GM18520 (cell line): ENCODE measurements around the gene SRPX.

Experiments used
- ATAC-seq: cut with Tn5 transposase; IDR thresholded peaks from one replicate; pipeline ENCODE4 v1.9.1; 2021; ENCODE audit not compliant: unreplicated experiment

SRPX gene

DNA sequence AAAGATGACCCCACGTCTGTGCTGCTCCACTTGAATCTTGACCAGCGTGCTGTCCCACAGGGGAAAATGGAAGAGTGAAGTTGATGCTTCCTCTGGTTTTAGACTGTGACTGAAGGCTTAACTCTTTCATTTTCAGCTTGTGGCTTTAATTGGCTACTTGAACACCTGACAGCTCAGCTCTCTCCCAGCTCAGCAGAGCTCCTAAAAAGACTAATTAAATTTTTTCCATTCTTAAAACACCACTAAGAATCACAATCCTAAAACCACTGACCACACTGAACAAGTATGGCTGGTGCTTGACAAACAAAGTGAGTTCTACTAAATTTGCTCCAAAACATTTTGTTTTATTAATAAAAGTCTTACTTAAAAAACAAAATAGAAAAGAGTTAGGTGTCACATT, 71.7 kb downstream of the SRPX start:
- ATAC-seq: no peak

- ATAC-seq: no peak
Observed at GRCh38 chrX:38142610-38143009, 78.1 kb downstream of the SRPX start.

GRCh38 chrX:38138900-38139299, 81.8 kb downstream of the SRPX start:
- no peak for ATAC-seq

- ATAC-seq: no peak
Observed at GRCh38 chrX:38138157-38138891, 82.3 kb downstream of the SRPX start.

DNA sequence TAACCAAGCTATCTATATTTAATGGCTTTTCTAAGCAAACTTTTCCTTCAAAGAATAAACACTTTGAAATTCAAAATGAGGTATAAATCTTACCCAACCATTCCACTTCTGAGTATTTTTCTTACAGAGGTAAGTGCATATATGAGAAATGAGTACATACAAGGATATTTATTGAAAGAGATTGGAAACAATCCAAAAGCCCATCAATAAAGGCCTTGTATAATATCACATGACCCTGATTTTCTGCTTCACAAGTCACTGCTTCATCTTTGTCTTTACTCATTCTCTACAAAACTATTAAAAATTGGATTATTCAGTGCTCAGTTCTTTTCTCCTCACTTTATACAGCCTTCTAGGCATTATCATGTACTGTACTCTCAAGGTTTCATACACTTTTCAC, 91.3 kb downstream of the SRPX start:
- no peak for ATAC-seq

DNA sequence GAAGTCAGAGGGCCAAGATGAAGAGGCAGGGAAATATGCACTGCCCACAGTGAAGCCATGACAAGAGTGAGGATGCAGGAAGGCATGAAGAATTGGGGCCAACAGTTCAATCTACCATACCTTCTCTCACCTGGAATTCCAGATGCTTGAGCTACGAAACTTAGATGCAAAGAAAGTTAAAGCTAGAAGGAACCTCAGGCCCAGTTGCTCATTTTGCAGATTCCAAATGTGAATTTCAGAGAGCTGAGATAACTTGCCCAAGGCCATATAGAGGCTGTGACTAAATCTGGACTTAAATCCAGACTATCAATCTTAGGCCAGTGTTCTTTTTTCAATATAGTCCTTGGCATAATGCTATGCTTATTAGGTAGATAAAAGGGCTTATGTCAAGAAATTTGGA, 92.7 kb downstream of the SRPX start:
- no peak for ATAC-seq

GRCh38 chrX:38126179-38126578, 94.5 kb downstream of the SRPX start:
- no peak for ATAC-seq

- no peak for ATAC-seq
Observed at GRCh38 chrX:38124000-38124399, 96.7 kb downstream of the SRPX start.

GRCh38 chrX:38117485-38117884, 103.2 kb downstream of the SRPX start:
- peak; percentile 78 for ATAC-seq

- no peak for ATAC-seq
Observed at GRCh38 chrX:38116706-38117105, 104.0 kb downstream of the SRPX start.

DNA sequence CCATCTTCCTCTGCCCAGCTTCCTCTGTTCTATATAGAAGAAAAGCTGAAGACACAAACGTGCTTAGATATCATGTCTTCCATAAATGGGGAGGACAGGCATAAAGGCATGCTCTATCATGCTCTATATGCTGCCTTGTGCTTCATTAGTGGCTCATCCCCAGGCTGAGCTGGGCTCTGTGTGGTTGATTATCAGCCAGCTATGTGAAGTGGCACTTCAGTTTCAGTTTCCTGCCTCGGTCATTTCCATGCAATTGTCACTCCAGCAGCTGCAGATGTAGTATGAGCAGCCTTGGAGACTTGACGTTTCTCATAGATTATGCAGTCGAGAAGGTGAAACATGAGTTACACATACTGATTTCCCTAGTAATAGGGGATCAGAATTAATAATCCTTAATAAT, 108.1 kb downstream of the SRPX start:
- ATAC-seq: peak; percentile 60

- ATAC-seq: no peak
Observed at GRCh38 chrX:38111196-38111595, 109.5 kb downstream of the SRPX start.

GRCh38 chrX:38110231-38110630, 110.4 kb downstream of the SRPX start:
- no peak for ATAC-seq

DNA sequence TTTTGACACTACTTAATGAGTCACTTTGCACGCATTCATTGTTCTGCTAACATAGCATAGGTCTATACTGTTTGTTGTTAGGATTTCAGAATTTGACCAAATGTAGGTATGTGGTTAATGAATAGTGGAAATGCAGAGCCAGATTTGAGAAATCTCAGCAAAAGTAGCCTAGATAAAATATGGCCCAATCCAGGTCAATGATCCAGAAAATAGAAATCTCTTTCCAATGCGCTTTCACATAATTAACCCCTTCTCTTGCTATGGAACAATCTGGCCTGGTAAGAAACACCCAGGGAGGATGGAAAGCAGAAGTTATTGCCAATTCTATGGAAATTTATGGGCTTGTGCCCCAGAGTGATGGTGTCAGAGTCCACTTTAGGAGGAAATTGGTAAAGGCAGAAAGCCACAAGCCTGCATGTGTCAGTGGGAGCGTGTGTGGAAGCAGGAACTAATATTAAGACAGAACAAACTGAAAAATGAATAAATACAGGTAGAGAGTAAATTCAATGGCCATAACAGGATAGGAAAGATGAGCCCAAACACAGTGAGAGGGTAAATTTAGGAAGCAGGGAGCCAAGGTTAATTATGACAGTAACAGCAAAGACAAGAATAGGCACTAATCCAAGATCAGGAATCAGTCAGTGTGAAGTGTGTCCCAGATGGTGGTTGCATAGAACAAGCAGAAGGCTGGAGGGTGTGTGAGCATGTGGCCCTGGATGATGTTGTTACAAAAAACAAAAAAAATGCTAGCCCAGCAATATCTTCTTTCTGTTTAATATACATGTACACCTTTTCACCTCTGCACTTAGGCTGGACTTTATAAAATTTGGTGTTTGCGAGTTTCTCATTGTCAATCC, 111.4 kb downstream of the SRPX start:
- ATAC-seq: no peak

- no peak for ATAC-seq
Observed at GRCh38 chrX:38108364-38108763, 112.3 kb downstream of the SRPX start.

- ATAC-seq: no peak
Observed at GRCh38 chrX:38106991-38107655, 113.5 kb downstream of the SRPX start.

DNA sequence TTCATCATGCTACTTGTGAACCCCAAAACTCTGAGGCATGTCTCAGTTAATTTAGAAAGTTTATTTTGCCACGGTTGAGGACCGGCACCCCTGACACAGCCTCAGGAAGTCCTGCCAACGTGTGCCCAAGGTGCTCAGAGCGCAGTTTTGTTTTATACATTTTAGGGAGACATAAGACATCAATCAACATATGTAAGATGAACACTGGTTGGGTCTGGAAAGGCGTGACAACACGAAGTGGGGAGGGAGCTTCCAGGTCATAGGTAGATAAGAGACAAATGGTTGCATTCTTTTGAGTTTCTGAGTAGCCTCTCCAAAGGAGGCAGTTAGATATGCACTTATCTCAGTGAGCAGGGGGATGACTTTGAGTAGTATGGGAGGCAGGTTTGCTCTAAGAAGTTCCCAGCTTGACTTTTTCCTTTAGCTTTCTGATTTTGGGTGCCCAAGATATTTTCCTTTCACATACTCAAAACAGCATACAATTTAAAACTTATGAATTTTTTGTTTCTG, 115.4 kb downstream of the SRPX start:
- no peak for ATAC-seq

DNA sequence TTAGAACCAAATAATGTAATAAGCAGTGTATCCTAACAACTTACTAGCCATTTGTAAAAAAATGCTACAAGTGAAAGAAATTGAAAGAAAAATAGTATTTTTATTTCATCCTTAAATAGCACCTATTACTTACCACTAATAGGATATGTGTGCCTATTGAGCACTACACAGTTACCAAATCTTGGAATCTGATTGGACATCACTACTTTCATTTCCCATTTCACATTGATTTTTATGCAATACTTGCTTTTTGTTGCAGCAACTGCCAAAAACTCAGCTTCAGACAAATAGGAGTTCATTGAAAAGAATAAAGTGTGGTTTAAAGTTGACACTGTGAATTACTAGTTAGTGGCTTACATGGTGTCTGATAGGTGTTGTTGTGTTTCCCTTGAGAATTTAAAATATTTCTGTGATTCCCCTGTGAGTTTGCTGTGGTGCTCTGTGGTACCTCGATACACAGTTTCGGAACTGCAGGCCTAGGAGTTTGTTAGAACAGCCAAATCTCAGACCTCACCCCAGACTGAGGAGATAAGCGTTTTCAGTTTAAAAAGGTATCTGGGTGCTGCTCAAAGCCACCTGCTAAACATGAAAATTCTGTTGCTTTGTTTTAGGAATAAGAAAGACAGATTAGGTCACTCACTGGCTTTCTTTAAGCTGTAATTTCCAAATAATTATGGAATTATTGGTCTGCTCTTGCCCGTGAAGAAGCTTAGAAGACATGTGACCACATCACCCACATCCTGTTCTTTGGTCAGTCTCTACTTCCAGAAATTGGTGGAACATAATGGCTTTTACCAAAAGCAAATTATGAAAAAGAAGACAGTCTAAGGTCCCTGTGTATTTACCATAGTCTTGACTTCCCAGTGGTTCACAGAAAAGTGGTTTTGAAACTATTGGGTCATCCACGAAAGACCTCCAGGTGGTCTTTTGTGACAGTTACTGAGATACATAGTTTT, 116.5 kb downstream of the SRPX start:
- ATAC-seq: peak; percentile 92

- no peak for ATAC-seq
Observed at GRCh38 chrX:38102875-38103274, 117.8 kb downstream of the SRPX start.

DNA sequence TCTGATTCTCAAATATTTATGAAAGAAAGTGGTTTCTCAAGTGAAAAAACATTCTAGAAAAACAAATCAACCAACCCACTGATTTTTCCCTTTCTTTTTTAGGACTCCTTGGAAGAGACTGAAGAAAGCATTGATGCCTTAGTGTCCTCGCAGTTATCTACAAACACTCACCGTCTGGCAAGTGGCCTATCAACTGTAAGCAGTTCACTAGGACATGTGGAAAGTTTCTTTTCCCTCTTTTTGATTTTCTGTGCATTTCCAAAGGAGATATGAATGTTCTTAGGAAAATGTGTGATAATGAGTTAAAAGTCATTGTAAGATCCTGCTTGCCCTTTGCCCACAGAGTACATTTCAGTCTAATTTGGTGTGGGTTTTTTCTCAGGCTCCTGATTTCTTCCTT, 118.4 kb downstream of the SRPX start:
- ATAC-seq: no peak
